Endometrial microvascular endothelial cells (primary cell): ENCODE results near the gene MARF1. TPM values are rescaled to one million over a fixed set of nuclear protein-coding genes. Genes with fewer than 3 reads are reported as not detected.
"Not testable (repeated sequence)": the region's sequence is repeated elsewhere in the genome, so short reads cannot be mapped to it uniquely, and the experiment has no call there.

ENCODE experiments used
- in situ Hi-C: cut with HindIII; loops from 2 replicates; pipeline ENCODE4 v1.10.0; 2017; ENCODE audit warnings: low sequenced_read_pairs, low pct_unique_long_range_greater_than_20kb; ENCODE audit errors: inconsistent ontology term
- total RNA-seq: library from RNA; depleted of rRNA; stranded (reverse); fragments of >200 nt; gene quantifications from one replicate; pipeline ENCODE4 v1.2.3, GENCODE V29; 2015; ENCODE audit errors: inconsistent ontology term

MARF1 gene
- total RNA-seq, 1 donor from 2014 or later: 13.7 TPM

- in situ Hi-C loops: no loop called here
Observed at GRCh38 chr16:15636392-15636873, 6.5 kb downstream of the MARF1 start.

GRCh38 chr16:15635926-15636325 lies 7.0 kb downstream of the MARF1 start:
- in situ Hi-C loops: no loop called here

GRCh38 chr16:15631730-15632409 lies 11.1 kb downstream of the MARF1 start:
- in situ Hi-C loops: no loop called here

- in situ Hi-C loops: no loop called here
Observed at GRCh38 chr16:15621889-15622288, 21.1 kb downstream of the MARF1 start.

GRCh38 chr16:15621456-15621855 lies 21.5 kb downstream of the MARF1 start:
- in situ Hi-C loops: no loop called here

- in situ Hi-C loops: no loop called here
Observed at GRCh38 chr16:15620611-15621195, 22.3 kb downstream of the MARF1 start.

- in situ Hi-C loops: no loop called here
Observed at GRCh38 chr16:15618392-15618791, 24.6 kb downstream of the MARF1 start.

GRCh38 chr16:15617901-15618300 lies 25.1 kb downstream of the MARF1 start:
- in situ Hi-C loops: no loop called here

- in situ Hi-C loops: no loop called here
Observed at GRCh38 chr16:15616475-15617165, 26.3 kb downstream of the MARF1 start.

GRCh38 chr16:15616012-15616411 lies 26.9 kb downstream of the MARF1 start:
- in situ Hi-C loops: no loop called here

- in situ Hi-C loops: no loop called here
Observed at GRCh38 chr16:15613676-15614075, 29.3 kb downstream of the MARF1 start.

GRCh38 chr16:15611610-15612009 lies 31.3 kb downstream of the MARF1 start:
- in situ Hi-C loops: no loop called here

GRCh38 chr16:15610369-15610871 lies 32.5 kb downstream of the MARF1 start:
- in situ Hi-C loops: no loop called here

- in situ Hi-C loops: no loop called here
Observed at GRCh38 chr16:15609286-15609649, 33.7 kb downstream of the MARF1 start.

- in situ Hi-C loops: no loop called here
Observed at GRCh38 chr16:15608398-15609285, 34.3 kb downstream of the MARF1 start.

GRCh38 chr16:15607700-15608396 lies 35.1 kb downstream of the MARF1 start:
- in situ Hi-C loops: no loop called here

GRCh38 chr16:15607221-15607699 lies 35.7 kb downstream of the MARF1 start:
- in situ Hi-C loops: not testable (repeated sequence)

GRCh38 chr16:15606518-15607220 lies 36.3 kb downstream of the MARF1 start:
- in situ Hi-C loops: no loop called here
